Suppressor macrophage (primary cell): ENCODE results near the gene GPATCH1.
"Not testable (repeated sequence)": the region's sequence is repeated elsewhere in the genome, so short reads cannot be mapped to it uniquely, and the experiment has no call there.

ENCODE experiments used
- DNase-seq, 4 experiments: peaks; one replicate each; pipeline ENCODE4 v3.0.0-alpha.2; 2020 to 2022
- total RNA-seq, 17 experiments: gene quantifications; one replicate each; lab custom pipeline; 2026; ENCODE audit warnings: mixed read lengths in 6 of 17, inconsistent platforms in 3 of 17; lab: John Stamatoyannopoulos, UW

The GPATCH1 gene
- total RNA-seq: 3.0 to 13.4 (median 8.0) reads per million in 17 experiments

GRCh38 chr19:33080761-33081681 is at the start of gene GPATCH1:
GPATCH1 (plus strand) TSS chr19:33081181; CDS start chr19:33081194, 13 bp downstream.
- DNase-seq: peak; percentile 85 to 94 (median 90)

GRCh38 chr19:33032218-33032781 is 48.7 kb upstream of the GPATCH1 start:
- DNase-seq: no peak

- no peak for DNase-seq
These were observed 45.5 kb upstream of the GPATCH1 start for GRCh38 chr19:33035461-33035860.

GRCh38 chr19:33036370-33037167 is 44.4 kb upstream of the GPATCH1 start:
- DNase-seq: not testable (repeated sequence)

- DNase-seq: not testable (repeated sequence)
These were observed 43.6 kb upstream of the GPATCH1 start for GRCh38 chr19:33037168-33038025.

- DNase-seq: no peak
These were observed 41.8 kb upstream of the GPATCH1 start for GRCh38 chr19:33039108-33039599.

- DNase-seq: no peak
These were observed 41.2 kb upstream of the GPATCH1 start for GRCh38 chr19:33039815-33040214.

- DNase-seq: no peak
These were observed 39.8 kb upstream of the GPATCH1 start for GRCh38 chr19:33040994-33041827.

- DNase-seq: not testable (repeated sequence)
These were observed 39.2 kb upstream of the GPATCH1 start for GRCh38 chr19:33041828-33042160.

GRCh38 chr19:33047422-33047821 is 33.6 kb upstream of the GPATCH1 start:
- DNase-seq: no peak

GRCh38 chr19:33048806-33049676 is 31.9 kb upstream of the GPATCH1 start:
- no peak for DNase-seq

GRCh38 chr19:33050110-33050509 is 30.9 kb upstream of the GPATCH1 start:
- no peak for DNase-seq

- no peak for DNase-seq
These were observed 28.5 kb upstream of the GPATCH1 start for GRCh38 chr19:33052352-33052972.

GRCh38 chr19:33054623-33055022 is 26.4 kb upstream of the GPATCH1 start:
- no peak for DNase-seq

GRCh38 chr19:33055718-33056117 is 25.3 kb upstream of the GPATCH1 start:
- DNase-seq: no peak

- DNase-seq: no peak
These were observed 20.4 kb upstream of the GPATCH1 start for GRCh38 chr19:33060586-33060985.

- no peak for DNase-seq
These were observed 18.1 kb upstream of the GPATCH1 start for GRCh38 chr19:33062902-33063301.

GRCh38 chr19:33063356-33063752 is 17.6 kb upstream of the GPATCH1 start:
- no peak for DNase-seq

- DNase-seq: no peak
These were observed 17.1 kb upstream of the GPATCH1 start for GRCh38 chr19:33063753-33064457.
